Astrocyte (in vitro differentiated cells and primary cell): ENCODE results near the gene MYO19. TPM values are rescaled to one million over a fixed set of nuclear protein-coding genes. Genes with fewer than 3 reads are reported as not detected.

Experiments
- DNase-seq: peaks from one replicate; pipeline ENCODE4 v3.0.0-alpha.2; 2010; ENCODE audit warnings: low read depth
- FAIRE-seq: peaks from 2 replicates; lab custom pipeline; 2011; peaks lifted over from hg19 to GRCh38; lab: Jason Lieb, UNC
- H2AFZ ChIP-seq: 2 replicates; pipeline ENCODE4 v1.6.0; 2012; ENCODE audit warnings: low read depth, low read length, inconsistent platforms
- H3K27ac ChIP-seq: 2 replicates; pipeline ENCODE4 v1.5.1; 2011; ENCODE audit warnings: low read depth, low read length, inconsistent platforms
- H3K27me3 ChIP-seq: 2 replicates; pipeline ENCODE4 v1.6.0; 2011; ENCODE audit warnings: low read length, inconsistent platforms; ENCODE audit not compliant: insufficient read depth
- H3K36me3 ChIP-seq: 2 replicates; pipeline ENCODE4 v1.5.1; 2011; ENCODE audit warnings: low read length, inconsistent platforms; ENCODE audit not compliant: insufficient read depth
- H3K4me1 ChIP-seq: 2 replicates; pipeline ENCODE4 v1.5.1; 2011; ENCODE audit warnings: low read length, inconsistent platforms; ENCODE audit not compliant: insufficient read depth
- H3K4me2 ChIP-seq: 2 replicates; pipeline ENCODE4 v1.6.0; 2012; ENCODE audit warnings: low read length, inconsistent platforms
- H3K4me3 ChIP-seq: 2 replicates; pipeline ENCODE4 v1.5.1; 2011; ENCODE audit warnings: low read depth, mild to moderate bottlenecking, low read length, inconsistent platforms; ENCODE audit not compliant: insufficient read depth
- H3K79me2 ChIP-seq: 2 replicates; pipeline ENCODE4 v1.6.0; 2012; ENCODE audit warnings: mild to moderate bottlenecking, low read length, inconsistent platforms; ENCODE audit not compliant: insufficient read depth
- H3K9ac ChIP-seq: 2 replicates; pipeline ENCODE4 v1.6.0; 2012; ENCODE audit warnings: mild to moderate bottlenecking, low read length, inconsistent platforms
- H3K9me3 ChIP-seq: 2 replicates; pipeline ENCODE4 v1.5.1; 2012; ENCODE audit warnings: low read depth, mild to moderate bottlenecking, low read length, inconsistent platforms; ENCODE audit not compliant: insufficient read depth
- H4K20me1 ChIP-seq: 2 replicates; pipeline ENCODE4 v1.6.0; 2012; ENCODE audit warnings: low read length, inconsistent platforms; ENCODE audit not compliant: insufficient read depth
- H3K27ac Mint-ChIP-seq: one replicate; pipeline ENCODE4 v1.8.0; 2021; ENCODE audit warnings: mild to moderate bottlenecking, mixed read lengths; ENCODE audit not compliant: unreplicated experiment
- H3K27me3 Mint-ChIP-seq: one replicate; pipeline ENCODE4 v1.8.0; 2021; ENCODE audit warnings: low read depth, mixed read lengths; ENCODE audit not compliant: unreplicated experiment
- H3K36me3 Mint-ChIP-seq: one replicate; pipeline ENCODE4 v1.8.0; 2021; ENCODE audit warnings: low read depth, mixed read lengths; ENCODE audit not compliant: unreplicated experiment
- H3K4me1 Mint-ChIP-seq: one replicate; pipeline ENCODE4 v1.8.0; 2021; ENCODE audit warnings: low read depth, mixed read lengths; ENCODE audit not compliant: unreplicated experiment
- H3K4me3 Mint-ChIP-seq: one replicate; pipeline ENCODE4 v1.8.0; 2021; ENCODE audit warnings: mild to moderate bottlenecking, moderate library complexity, mixed read lengths; ENCODE audit not compliant: unreplicated experiment
- H3K9me3 Mint-ChIP-seq: one replicate; pipeline ENCODE4 v1.8.0; 2021; ENCODE audit warnings: mild to moderate bottlenecking, mixed read lengths; ENCODE audit not compliant: unreplicated experiment
- EZH2 ChIP-seq: IDR thresholded peaks from 2 replicates; pipeline ENCODE4 v1.6.1; 2012; ENCODE audit warnings: mild to moderate bottlenecking, low read length, inconsistent platforms; ENCODE audit not compliant: insufficient read depth
- total RNA-seq: library from RNA; stranded (reverse); gene quantifications from 2 replicates; pipeline ENCODE4 v1.2.1, GENCODE V29; 2021
- TF ChIP-seq, protein P1 (sequence below): IDR thresholded peaks from 2 replicates; pipeline ENCODE4 v1.5.1; 2011; ENCODE audit warnings: low read depth, mild to moderate bottlenecking, inconsistent platforms, low read length, moderate library complexity; ENCODE audit not compliant: insufficient read depth

MYO19 gene
- total RNA-seq, 1 donor from 2014 or later, result 42.9 TPM

DNA sequence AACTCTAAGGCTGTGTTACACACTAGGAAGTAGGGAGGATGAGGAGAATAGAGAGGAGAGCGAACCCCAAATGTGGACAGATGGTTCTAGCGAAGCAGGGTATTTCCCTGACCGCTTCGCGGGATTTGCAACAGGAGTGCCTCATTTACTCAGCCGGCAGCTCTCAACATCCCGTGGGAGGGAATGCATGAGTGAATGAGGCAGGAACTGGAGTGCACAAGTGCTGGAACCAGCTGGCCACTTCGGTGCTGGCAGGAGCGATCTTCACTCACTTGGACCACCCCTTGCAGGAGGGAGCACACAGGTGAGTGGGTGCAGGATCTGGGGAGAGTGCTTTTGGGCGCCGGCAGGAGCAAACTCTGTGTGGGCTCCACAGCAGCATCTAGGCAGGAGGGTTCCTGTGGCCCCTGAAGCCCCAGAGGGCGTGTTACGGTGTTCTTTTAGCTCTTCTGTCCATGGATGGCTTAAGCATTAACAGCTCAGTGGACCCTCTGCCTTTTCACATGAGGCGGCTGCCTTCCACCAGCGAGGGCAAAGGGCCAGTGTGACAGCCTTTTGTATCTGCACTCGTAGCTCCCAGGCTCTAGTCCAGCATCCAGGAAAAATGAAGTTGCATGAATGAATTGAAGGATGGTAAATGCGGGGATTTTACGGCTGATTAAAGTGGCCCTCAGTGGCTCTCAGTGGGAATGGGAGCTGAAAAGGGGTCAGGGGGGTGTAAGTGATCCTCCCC is 65.6 kb downstream of the MYO19 start:
- Histone ChIP-seq H3K9ac (no peak overlapping the region), H2AFZ (no peak overlapping the region), H3K9me3 (no peaks in the 10 kb centered on the region), H3K79me2 (no peaks in the 10 kb centered on the region), H3K27me3 (peaks cover 13% of the 10 kb centered on the region), H3K4me3 (no peak overlapping the region), H3K4me2 (no peak overlapping the region), H3K27ac (no peak overlapping the region), H4K20me1 (no peaks in the 10 kb centered on the region), H3K4me1 (no peaks in the 10 kb centered on the region), H3K36me3 (no peaks in the 10 kb centered on the region)
- Mint-ChIP-seq H3K4me3 (no peak overlapping the region), H3K4me1 (no peaks in the 10 kb centered on the region), H3K36me3 (no peaks in the 10 kb centered on the region), H3K9me3 (peaks cover 2% of the 10 kb centered on the region), H3K27me3 (peaks cover 69% of the 10 kb centered on the region), H3K27ac (no peak overlapping the region)
- no peak for DNase-seq
- no peak for TF ChIP-seq EZH2
- TF ChIP-seq, protein P1, sequence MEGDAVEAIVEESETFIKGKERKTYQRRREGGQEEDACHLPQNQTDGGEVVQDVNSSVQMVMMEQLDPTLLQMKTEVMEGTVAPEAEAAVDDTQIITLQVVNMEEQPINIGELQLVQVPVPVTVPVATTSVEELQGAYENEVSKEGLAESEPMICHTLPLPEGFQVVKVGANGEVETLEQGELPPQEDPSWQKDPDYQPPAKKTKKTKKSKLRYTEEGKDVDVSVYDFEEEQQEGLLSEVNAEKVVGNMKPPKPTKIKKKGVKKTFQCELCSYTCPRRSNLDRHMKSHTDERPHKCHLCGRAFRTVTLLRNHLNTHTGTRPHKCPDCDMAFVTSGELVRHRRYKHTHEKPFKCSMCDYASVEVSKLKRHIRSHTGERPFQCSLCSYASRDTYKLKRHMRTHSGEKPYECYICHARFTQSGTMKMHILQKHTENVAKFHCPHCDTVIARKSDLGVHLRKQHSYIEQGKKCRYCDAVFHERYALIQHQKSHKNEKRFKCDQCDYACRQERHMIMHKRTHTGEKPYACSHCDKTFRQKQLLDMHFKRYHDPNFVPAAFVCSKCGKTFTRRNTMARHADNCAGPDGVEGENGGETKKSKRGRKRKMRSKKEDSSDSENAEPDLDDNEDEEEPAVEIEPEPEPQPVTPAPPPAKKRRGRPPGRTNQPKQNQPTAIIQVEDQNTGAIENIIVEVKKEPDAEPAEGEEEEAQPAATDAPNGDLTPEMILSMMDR, result no peak
- FAIRE-seq, result no peak

GRCh38 chr17:36464765-36465088 is 69.9 kb downstream of the MYO19 start:
- Mint-ChIP-seq H3K4me1 (no peaks in the 10 kb centered on the region), H3K27ac (no peak overlapping the region), H3K27me3 (peaks cover 67% of the 10 kb centered on the region), H3K36me3 (no peaks in the 10 kb centered on the region), H3K9me3 (peaks cover 9% of the 10 kb centered on the region), H3K4me3 (no peak overlapping the region)
- TF ChIP-seq, protein P1, result no peak
- no peak for TF ChIP-seq EZH2
- Histone ChIP-seq H3K27ac (no peak overlapping the region), H3K9ac (no peak overlapping the region), H3K4me2 (no peak overlapping the region), H2AFZ (no peak overlapping the region), H3K79me2 (no peaks in the 10 kb centered on the region), H3K9me3 (no peaks in the 10 kb centered on the region), H3K4me3 (no peak overlapping the region), H3K4me1 (no peaks in the 10 kb centered on the region), H3K27me3 (peaks cover 10% of the 10 kb centered on the region), H3K36me3 (no peaks in the 10 kb centered on the region), H4K20me1 (no peaks in the 10 kb centered on the region)
- DNase-seq (no peak), FAIRE-seq (no peak)
